Endodermal cell (in vitro differentiated cells): Measurements from ENCODE around the gene PARVB. TPM values are rescaled to one million over a fixed set of nuclear protein-coding genes. Genes with fewer than 3 reads are reported as not detected.

Experiments used
- DNase-seq: peaks from one replicate; pipeline ENCODE4 v3.0.0-alpha.2; 2017
- H3K27ac ChIP-seq: 2 replicates; pipeline ENCODE4 v1.5.1; 2013; ENCODE audit warnings: mild to moderate bottlenecking, low read depth, low read length, moderate library complexity
- H3K27me3 ChIP-seq: 2 replicates; pipeline ENCODE4 v1.6.1; 2013; ENCODE audit warnings: mild to moderate bottlenecking, low read length, moderate library complexity; ENCODE audit not compliant: insufficient read depth, control insufficient read depth, poor library complexity, severe bottlenecking
- H3K36me3 ChIP-seq: 2 replicates; pipeline ENCODE4 v1.7.0; 2013; ENCODE audit warnings: mild to moderate bottlenecking, low read length, moderate library complexity; ENCODE audit not compliant: control insufficient read depth, insufficient read depth
- H3K4me1 ChIP-seq: one replicate; pipeline ENCODE4 v1.7.0; 2013; ENCODE audit warnings: low read length; ENCODE audit not compliant: control insufficient read depth, insufficient read depth
- H3K4me3 ChIP-seq: 2 replicates; pipeline ENCODE4 v1.5.1; 2013; ENCODE audit warnings: mild to moderate bottlenecking, low read length, moderate library complexity
- H3K9ac ChIP-seq: 2 replicates; pipeline ENCODE4 v1.6.1; 2013; ENCODE audit warnings: mild to moderate bottlenecking, low read length, moderate library complexity; ENCODE audit not compliant: poor library complexity, severe bottlenecking; ENCODE audit errors: extremely low read depth
- H3K9me3 ChIP-seq: 2 replicates; pipeline ENCODE4 v1.6.1; 2013; ENCODE audit warnings: mild to moderate bottlenecking, low read length, moderate library complexity; ENCODE audit not compliant: control insufficient read depth
- H3K27ac Mint-ChIP-seq: 2 replicates; pipeline ENCODE4 v1.8.0; 2020; ENCODE audit warnings: mixed read lengths
- H3K27me3 Mint-ChIP-seq: 2 replicates; pipeline ENCODE4 v1.8.0; 2021; ENCODE audit warnings: mild to moderate bottlenecking, mixed read lengths; ENCODE audit not compliant: insufficient read depth
- H3K36me3 Mint-ChIP-seq: 2 replicates; pipeline ENCODE4 v1.8.0; 2020; ENCODE audit warnings: low read depth, mixed read lengths
- H3K4me1 Mint-ChIP-seq: 2 replicates; pipeline ENCODE4 v1.8.0; 2020; ENCODE audit warnings: mixed read lengths
- H3K4me3 Mint-ChIP-seq: 2 replicates; pipeline ENCODE4 v1.8.0; 2020; ENCODE audit warnings: mild to moderate bottlenecking, moderate library complexity, mixed read lengths
- H3K9me3 Mint-ChIP-seq: 2 replicates; pipeline ENCODE4 v1.8.0; 2020; ENCODE audit warnings: mild to moderate bottlenecking, mixed read lengths
- CTCF ChIP-seq: fragments of 200-600 bp; sonication (generic); conservative IDR thresholded peaks from 2 replicates; pipeline ENCODE4 v1.5.0; 2021; ENCODE audit warnings: antibody characterized with exemption, mild to moderate bottlenecking
- WGBS, 2 experiments: methylation state at CpG; one replicate each; pipeline versions ENCODE4 v1.1.5 to v1.1.7; 2013; ENCODE audit warnings: missing lambda C conversion rate in 2 of 2, mixed read lengths in 1 of 2; ENCODE audit not compliant: insufficient coverage in 1 of 2, insufficient read length in 1 of 2; 5-methylcytosine and 5-hydroxymethylcytosine counted together
- total RNA-seq, 2 donors: library from RNA; stranded (reverse); fragmentation: NEBNext Ultra II Directional in 1 of 2; extraction: Animal tissue kit (Norgen Biotek cat#: 25700) in 1 of 2; gene quantifications; 2 replicates in 1 of 2; 3 replicates in 1 of 2; pipeline ENCODE4 v1.2.1, GENCODE V29; 2021

PARVB gene
- total RNA-seq, 2 donors from 2014 or later: 29.6 to 32.3 TPM

- H3K27ac Mint-ChIP-seq: no peak overlapping the region
- no peak for DNase-seq
- Histone ChIP-seq H3K36me3 (peaks cover 3% of the 10 kb centered on the region), H3K27ac (no peak overlapping the region), H3K27me3 (no peaks in the 10 kb centered on the region), H3K4me1 (no peaks in the 10 kb centered on the region), H3K4me3 (no peak overlapping the region), H3K9ac (no peak overlapping the region), H3K9me3 (peaks cover 4% of the 10 kb centered on the region)
- peaks cover 32% of the 10 kb centered on the region for H3K36me3 Mint-ChIP-seq
- H3K4me1 Mint-ChIP-seq: no peaks in the 10 kb centered on the region
- peaks cover 11% of the 10 kb centered on the region for H3K9me3 Mint-ChIP-seq
- H3K4me3 Mint-ChIP-seq: no peak overlapping the region
- H3K27me3 Mint-ChIP-seq: no peaks in the 10 kb centered on the region
- no peak for TF ChIP-seq CTCF
- 93 to 94% methylated on average over 12 to 13 of the region's 13 CpGs for WGBS, 2 experiments
Measured at GRCh38 chr22:44100411-44100810, 76.3 kb downstream of the PARVB start.

GRCh38 chr22:44102121-44102520, 78.0 kb downstream of the PARVB start:
- Histone ChIP-seq H3K9me3 (peaks cover 4% of the 10 kb centered on the region), H3K4me3 (no peak overlapping the region), H3K36me3 (peaks cover 3% of the 10 kb centered on the region), H3K4me1 (peaks cover 3% of the 10 kb centered on the region), H3K9ac (no peak overlapping the region), H3K27me3 (no peaks in the 10 kb centered on the region), H3K27ac (no peak overlapping the region)
- Mint-ChIP-seq H3K36me3 (peaks cover 32% of the 10 kb centered on the region), H3K27ac (no peak overlapping the region), H3K4me1 (peaks cover 7% of the 10 kb centered on the region), H3K9me3 (peaks cover 12% of the 10 kb centered on the region), H3K4me3 (no peak overlapping the region), H3K27me3 (no peaks in the 10 kb centered on the region)
- TF ChIP-seq CTCF: no peak
- DNase-seq: no peak
- 78 to 88% methylated on average over 4 of the region's 4 CpGs for WGBS, 2 experiments

GRCh38 chr22:44102856-44103255, 78.8 kb downstream of the PARVB start:
- Histone ChIP-seq H3K9ac (no peak overlapping the region), H3K9me3 (peaks cover 4% of the 10 kb centered on the region), H3K36me3 (peaks cover 3% of the 10 kb centered on the region), H3K27me3 (no peaks in the 10 kb centered on the region), H3K4me3 (no peak overlapping the region), H3K27ac (no peak overlapping the region), H3K4me1 (peaks cover 9% of the 10 kb centered on the region)
- no peak for TF ChIP-seq CTCF
- H3K36me3 Mint-ChIP-seq: peaks cover 32% of the 10 kb centered on the region
- no peak for DNase-seq
- peaks cover 15% of the 10 kb centered on the region for H3K4me1 Mint-ChIP-seq
- no peak overlapping the region for H3K4me3 Mint-ChIP-seq
- no peak overlapping the region for H3K27ac Mint-ChIP-seq
- peaks cover 12% of the 10 kb centered on the region for H3K9me3 Mint-ChIP-seq
- WGBS, 2 experiments: 86 to 100% methylated on average over 2 to 3 of the region's 3 CpGs
- no peaks in the 10 kb centered on the region for H3K27me3 Mint-ChIP-seq
